ENCODE data around the gene PIP5K1A. TPM values are rescaled to one million over a fixed set of nuclear protein-coding genes. Genes with fewer than 3 reads are reported as not detected.
"Not testable (repeated sequence)": the region's sequence is repeated elsewhere in the genome, so short reads cannot be mapped to it uniquely, and the experiment has no call there.

Gene PIP5K1A
- total and polyA plus RNA-seq, 7 experiments from 2014 or later, result 11.7 to 76.5 (median 58.4) TPM

GRCh38 chr1:151199873-151200581 lies 1.7 kb downstream of the PIP5K1A start:
- Mint-ChIP-seq H3K9me3 (peaks cover 0 to 6% (median 0%) of the 10 kb centered on the region in 11 donors), H3K4me3 (peak overlapping the region; percentile 93 to 100 (median 98)), H3K36me3 (peaks cover 0 to 17% (median 5%) of the 10 kb centered on the region in 5 donors), H3K27me3 (peaks cover 0 to 6% (median 0%) of the 10 kb centered on the region in 5 donors), H3K4me1 (peaks cover 39 to 69% (median 54%) of the 10 kb centered on the region in 7 donors), H3K27ac (peak overlapping the region; percentile 95 to 99 (median 98))
- Histone ChIP-seq H3K36me3 (ENCODE audit: control insufficient read depth in 2 of 3, insufficient read depth in 3 of 3, low read length in 3 of 3) (peaks cover 0 to 12% (median 0%) of the 10 kb centered on the region in 3 experiments), H3K27ac (ENCODE audit: low read depth, low read length) (peak overlapping the region; percentile 88), H3K4me3 (ENCODE audit: low read length) (peak overlapping the region; percentile 83), H3K27me3 (ENCODE audit: control insufficient read depth in 2 of 2, insufficient read depth in 2 of 2, low read length in 2 of 2) (no peaks in the 10 kb centered on the region), H3K4me1 (ENCODE audit: control insufficient read depth in 2 of 2, insufficient read depth in 2 of 2, low read length in 2 of 2) (peaks cover 11% of the 10 kb centered on the region in 2 donors), H3K9me3 (ENCODE audit: control insufficient read depth in 2 of 3, low read length in 3 of 3) (no peaks in the 10 kb centered on the region)
- ChIA-PET POLR2A (interaction anchor here (0.6 to 1.2 kb wide), 6 partner anchors 41 to 203 kb away, joined by 3 to 4 read pairs (median 4); partner anchors contain the start of genes GABPB2 and TNFAIP8L2), CTCF (interaction anchor here (0.6 to 1.0 kb wide), 3 partner anchors 25 to 667 kb away, joined by 3 to 11 read pairs (median 3); no protein-coding TSS in a partner anchor)
- DNase-seq (peak in 1 of 9 donors; percentile 24), ATAC-seq (no peak)
- intact Hi-C loops (cut with micrococcal nuclease), result loop anchor here (2.0 kb wide), 4 partner anchors 35 to 563 kb away; partner anchors contain the start of genes LYSMD1 (in 1 of the 2), MRPL9 (in 1 of the 2), PSMB4 (in 1 of the 2) and TNFAIP8L2 (in 1 of the 2)

GRCh38 chr1:151205381-151205965 lies 7.1 kb downstream of the PIP5K1A start:
- H3K4me1 ChIP-seq (ENCODE audit: control insufficient read depth in 2 of 2, insufficient read depth in 2 of 2, low read length in 2 of 2); CTCF ChIA-PET; H3K9me3 Mint-ChIP-seq; DNase-seq; H3K27me3 Mint-ChIP-seq; H3K9me3 ChIP-seq (ENCODE audit: control insufficient read depth in 2 of 3, low read length in 3 of 3); H3K27ac ChIP-seq (ENCODE audit: low read depth, low read length); H3K4me3 ChIP-seq (ENCODE audit: low read length); H3K4me3 Mint-ChIP-seq; H3K27me3 ChIP-seq (ENCODE audit: control insufficient read depth in 2 of 2, insufficient read depth in 2 of 2, low read length in 2 of 2); POLR2A ChIA-PET; intact Hi-C loops (cut with micrococcal nuclease); ATAC-seq: not testable (repeated sequence)
- peaks cover 0 to 14% (median 12%) of the 10 kb centered on the region in 5 donors for H3K36me3 Mint-ChIP-seq
- peak overlapping the region in 2 of 9 donors; percentile 12 to 16 for H3K27ac Mint-ChIP-seq
- peaks cover 23 to 49% (median 30%) of the 10 kb centered on the region in 7 donors for H3K4me1 Mint-ChIP-seq
- peaks cover 0 to 41% (median 0%) of the 10 kb centered on the region in 3 experiments for H3K36me3 ChIP-seq (ENCODE audit: control insufficient read depth in 2 of 3, insufficient read depth in 3 of 3, low read length in 3 of 3)

GRCh38 chr1:151210830-151211229 lies 12.5 kb downstream of the PIP5K1A start:
- ChIA-PET POLR2A (no interaction called here), CTCF (no interaction called here)
- Histone ChIP-seq H3K27ac (ENCODE audit: low read depth, low read length) (peak overlapping the region; percentile 13), H3K4me3 (ENCODE audit: low read length) (no peak overlapping the region), H3K36me3 (ENCODE audit: control insufficient read depth in 2 of 3, insufficient read depth in 3 of 3, low read length in 3 of 3) (peaks cover 0 to 29% (median 0%) of the 10 kb centered on the region in 3 experiments), H3K9me3 (ENCODE audit: control insufficient read depth in 2 of 3, low read length in 3 of 3) (no peaks in the 10 kb centered on the region), H3K27me3 (ENCODE audit: control insufficient read depth in 2 of 2, insufficient read depth in 2 of 2, low read length in 2 of 2) (no peaks in the 10 kb centered on the region), H3K4me1 (ENCODE audit: control insufficient read depth in 2 of 2, insufficient read depth in 2 of 2, low read length in 2 of 2) (peaks cover 5 to 13% of the 10 kb centered on the region in 2 donors)
- peak overlapping the region in 4 of 9 donors; percentile 4 to 91 (median 57) for H3K27ac Mint-ChIP-seq
- ATAC-seq, result no peak
- intact Hi-C loops (cut with micrococcal nuclease), result loop anchor here in 1 of 2 donors (5.0 kb wide), 1 partner anchor 41 kb away; the partner anchor contains the start of gene PSMD4
- peaks cover 0 to 23% (median 9%) of the 10 kb centered on the region in 5 donors for H3K36me3 Mint-ChIP-seq
- peak overlapping the region in 5 of 10 donors; percentile 11 to 66 (median 45) for H3K4me3 Mint-ChIP-seq
- H3K9me3 Mint-ChIP-seq, result peaks cover 0 to 1% (median 0%) of the 10 kb centered on the region in 11 donors
- no peaks in the 10 kb centered on the region for H3K27me3 Mint-ChIP-seq
- no peak for DNase-seq
- H3K4me1 Mint-ChIP-seq, result peaks cover 22 to 43% (median 36%) of the 10 kb centered on the region in 7 donors

DNA sequence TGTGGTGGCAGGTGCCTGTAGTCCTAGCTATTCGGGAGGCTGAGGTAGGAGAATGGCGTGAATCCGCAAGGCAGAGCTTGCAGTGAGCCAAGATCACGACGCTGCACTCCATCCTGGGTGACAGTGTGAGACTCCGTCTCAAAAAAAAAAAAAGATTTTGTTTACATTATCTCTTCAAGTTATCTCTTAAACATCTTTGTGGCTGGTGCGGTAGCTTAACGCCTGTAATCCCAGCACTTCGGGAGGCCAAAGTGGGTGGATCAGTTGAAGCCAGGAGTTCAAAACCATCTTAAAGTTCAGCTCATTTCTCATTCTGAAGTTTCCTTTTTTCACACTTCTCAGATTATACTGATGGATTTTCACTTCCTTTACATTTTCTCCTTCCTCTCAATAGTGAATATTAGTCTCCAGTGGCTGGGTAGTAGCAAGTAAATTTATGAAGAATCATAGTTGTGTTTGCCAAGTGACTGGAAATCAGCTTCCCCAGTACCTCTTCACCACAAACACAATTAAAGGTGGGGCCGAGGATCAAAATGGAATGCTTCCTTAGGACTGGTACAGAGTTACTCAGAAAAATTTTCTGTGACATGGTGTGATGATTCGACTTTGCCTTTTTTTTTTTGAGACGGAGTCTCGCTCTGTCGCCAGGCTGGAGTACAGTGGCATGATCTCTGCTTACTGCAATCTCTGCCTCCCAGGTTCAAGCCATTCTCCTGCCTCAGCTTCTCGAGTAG lies 13.8 kb downstream of the PIP5K1A start:
- Histone ChIP-seq H3K27ac (ENCODE audit: low read depth, low read length) (no peak overlapping the region), H3K27me3 (ENCODE audit: control insufficient read depth in 2 of 2, insufficient read depth in 2 of 2, low read length in 2 of 2) (no peaks in the 10 kb centered on the region), H3K9me3 (ENCODE audit: control insufficient read depth in 2 of 3, low read length in 3 of 3) (no peaks in the 10 kb centered on the region), H3K4me1 (ENCODE audit: control insufficient read depth in 2 of 2, insufficient read depth in 2 of 2, low read length in 2 of 2) (peaks cover 4 to 13% of the 10 kb centered on the region in 2 donors), H3K36me3 (ENCODE audit: control insufficient read depth in 2 of 3, insufficient read depth in 3 of 3, low read length in 3 of 3) (peaks cover 0 to 18% (median 0%) of the 10 kb centered on the region in 3 experiments), H3K4me3 (ENCODE audit: low read length) (no peak overlapping the region)
- POLR2A ChIA-PET, result interaction anchor here (0.6 to 1.4 kb wide), 5 partner anchors 9 to 531 kb away, joined by 3 to 4 read pairs (median 3); partner anchors contain the start of genes PSMD4 and TNFAIP8L2
- no peak for ATAC-seq
- peaks cover 0 to 22% (median 11%) of the 10 kb centered on the region in 5 donors for H3K36me3 Mint-ChIP-seq
- peaks cover 22 to 47% (median 37%) of the 10 kb centered on the region in 7 donors for H3K4me1 Mint-ChIP-seq
- CTCF ChIA-PET, result interaction anchor here (0.7 kb wide), 1 partner anchor 1278 kb away, joined by 3 read pairs; no protein-coding TSS in a partner anchor
- intact Hi-C loops (cut with micrococcal nuclease), result loop anchor here in 1 of 2 donors (5.0 kb wide), 1 partner anchor 40 kb away; the partner anchor contains the start of gene PSMD4
- peak overlapping the region; percentile 74 to 97 (median 91) for H3K27ac Mint-ChIP-seq
- peak overlapping the region in 9 of 10 donors; percentile 57 to 86 (median 80) for H3K4me3 Mint-ChIP-seq
- DNase-seq, result peak in 3 of 9 donors; percentile 14 to 30 (median 22)
- no peaks in the 10 kb centered on the region for H3K27me3 Mint-ChIP-seq
- H3K9me3 Mint-ChIP-seq, result peaks cover 0 to under 1% (median 0%) of the 10 kb centered on the region in 11 donors

- intact Hi-C loops (cut with micrococcal nuclease), result loop anchor here in 1 of 2 donors (5.0 kb wide), 1 partner anchor 39 kb away; the partner anchor contains the start of gene PSMD4
- peaks cover 0 to 6% (median 0%) of the 10 kb centered on the region in 3 experiments for H3K36me3 ChIP-seq (ENCODE audit: control insufficient read depth in 2 of 3, insufficient read depth in 3 of 3, low read length in 3 of 3)
- H3K27me3 ChIP-seq (ENCODE audit: control insufficient read depth in 2 of 2, insufficient read depth in 2 of 2, low read length in 2 of 2), result no peaks in the 10 kb centered on the region
- DNase-seq, result no peak
- CTCF ChIA-PET, result interaction anchor here (0.7 kb wide), 1 partner anchor 9 kb away, joined by 3 read pairs; no protein-coding TSS in a partner anchor
- H3K27ac Mint-ChIP-seq, result peak overlapping the region in 7 of 9 donors; percentile 10 to 79 (median 48)
- H3K4me1 Mint-ChIP-seq, result peaks cover 21 to 53% (median 39%) of the 10 kb centered on the region in 7 donors
- peak overlapping the region in 3 of 10 donors; percentile 1 to 37 (median 25) for H3K4me3 Mint-ChIP-seq
- H3K27me3 Mint-ChIP-seq, result no peaks in the 10 kb centered on the region
- no peaks in the 10 kb centered on the region for H3K9me3 ChIP-seq (ENCODE audit: control insufficient read depth in 2 of 3, low read length in 3 of 3)
- no peak overlapping the region for H3K27ac ChIP-seq (ENCODE audit: low read depth, low read length)
- H3K9me3 Mint-ChIP-seq, result no peaks in the 10 kb centered on the region
- peaks cover 0 to 20% (median 11%) of the 10 kb centered on the region in 5 donors for H3K36me3 Mint-ChIP-seq
- no peak for ATAC-seq
- POLR2A ChIA-PET, result no interaction called here
- no peak overlapping the region for H3K4me3 ChIP-seq (ENCODE audit: low read length)
- peaks cover 4 to 13% of the 10 kb centered on the region in 2 donors for H3K4me1 ChIP-seq (ENCODE audit: control insufficient read depth in 2 of 2, insufficient read depth in 2 of 2, low read length in 2 of 2)
These were observed 15.2 kb downstream of the PIP5K1A start for GRCh38 chr1:151213560-151213959.
